AG10803 (cell line): ENCODE measurements around the gene MBOAT7.

Experiments used
- DNase-seq: peaks from one replicate; pipeline ENCODE4 v3.0.0; 2010; ENCODE audit warnings: low read depth
- H3K4me3 ChIP-seq: 2 replicates; pipeline ENCODE4 v1.5.1; 2011; ENCODE audit warnings: mild to moderate bottlenecking, low read length, control low read depth
- TF ChIP-seq, protein P1 (sequence below): conservative IDR thresholded peaks from 2 replicates; pipeline ENCODE4 v1.5.1; 2011; ENCODE audit warnings: mild to moderate bottlenecking, low read length, control low read depth, inconsistent platforms

The MBOAT7 gene

DNA sequence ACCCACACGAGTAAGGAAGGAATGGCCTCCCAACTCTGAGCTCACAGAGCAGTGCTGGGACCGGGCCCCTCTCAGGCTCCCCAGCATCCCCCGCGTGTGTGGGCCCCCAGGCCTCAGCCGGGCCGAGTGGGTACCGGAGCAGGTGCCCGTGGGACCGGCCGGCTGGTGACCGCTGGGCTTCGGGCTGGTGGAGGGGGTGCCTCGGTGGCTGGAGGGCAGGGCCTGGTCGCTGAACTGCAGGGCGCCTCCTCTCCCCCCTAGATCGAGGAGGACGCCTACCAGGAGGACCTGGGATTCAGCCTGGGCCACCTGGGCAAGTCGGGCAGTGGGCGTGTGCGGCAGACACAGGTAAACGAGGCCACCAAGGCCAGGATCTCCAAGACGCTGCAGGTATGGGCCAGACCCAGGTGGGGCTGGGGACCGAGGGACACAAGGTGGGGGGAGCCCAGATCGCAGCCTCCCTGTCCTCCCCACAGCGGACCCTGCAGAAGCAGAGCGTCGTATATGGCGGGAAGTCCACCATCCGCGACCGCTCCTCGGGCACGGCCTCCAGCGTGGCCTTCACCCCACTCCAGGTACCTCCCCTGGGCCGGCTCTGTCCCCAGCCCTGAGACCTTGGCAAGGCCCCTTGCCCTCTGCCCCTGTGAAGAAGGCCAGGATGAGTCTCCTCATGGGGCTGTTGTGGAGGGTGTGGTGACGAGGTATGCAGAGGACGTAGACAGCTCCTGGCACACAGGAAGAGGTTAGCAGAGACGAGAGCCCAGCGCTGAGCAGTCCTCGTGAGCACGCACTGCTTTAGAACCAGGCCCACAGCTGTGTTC lies 60.4 kb downstream of the MBOAT7 start:
- no peak for DNase-seq
- H3K4me3 ChIP-seq, result no peak overlapping the region
- TF ChIP-seq, protein P1, sequence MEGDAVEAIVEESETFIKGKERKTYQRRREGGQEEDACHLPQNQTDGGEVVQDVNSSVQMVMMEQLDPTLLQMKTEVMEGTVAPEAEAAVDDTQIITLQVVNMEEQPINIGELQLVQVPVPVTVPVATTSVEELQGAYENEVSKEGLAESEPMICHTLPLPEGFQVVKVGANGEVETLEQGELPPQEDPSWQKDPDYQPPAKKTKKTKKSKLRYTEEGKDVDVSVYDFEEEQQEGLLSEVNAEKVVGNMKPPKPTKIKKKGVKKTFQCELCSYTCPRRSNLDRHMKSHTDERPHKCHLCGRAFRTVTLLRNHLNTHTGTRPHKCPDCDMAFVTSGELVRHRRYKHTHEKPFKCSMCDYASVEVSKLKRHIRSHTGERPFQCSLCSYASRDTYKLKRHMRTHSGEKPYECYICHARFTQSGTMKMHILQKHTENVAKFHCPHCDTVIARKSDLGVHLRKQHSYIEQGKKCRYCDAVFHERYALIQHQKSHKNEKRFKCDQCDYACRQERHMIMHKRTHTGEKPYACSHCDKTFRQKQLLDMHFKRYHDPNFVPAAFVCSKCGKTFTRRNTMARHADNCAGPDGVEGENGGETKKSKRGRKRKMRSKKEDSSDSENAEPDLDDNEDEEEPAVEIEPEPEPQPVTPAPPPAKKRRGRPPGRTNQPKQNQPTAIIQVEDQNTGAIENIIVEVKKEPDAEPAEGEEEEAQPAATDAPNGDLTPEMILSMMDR, result no peak

DNA sequence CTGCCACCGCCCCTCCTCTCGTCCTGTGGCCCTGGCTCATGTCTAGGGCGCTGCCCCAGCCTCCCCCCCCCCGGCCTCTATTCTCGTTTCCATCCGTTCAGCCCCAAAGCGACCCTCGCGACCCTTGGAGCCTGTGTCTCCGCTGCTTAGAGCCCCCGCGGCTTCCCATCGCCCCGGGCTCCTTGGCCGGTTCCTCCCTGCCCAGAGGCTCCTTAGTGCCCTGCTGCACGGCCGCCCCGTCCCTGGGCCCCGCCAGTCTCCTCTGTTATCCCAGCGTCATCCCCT lies 61.0 kb downstream of the MBOAT7 start:
- no peak overlapping the region for H3K4me3 ChIP-seq
- TF ChIP-seq, protein P1, result no peak
- DNase-seq, result no peak

GRCh38 chr19:54127688-54128440 lies 61.5 kb downstream of the MBOAT7 start:
- TF ChIP-seq, protein P1, result no peak
- H3K4me3 ChIP-seq, result no peak overlapping the region
- no peak for DNase-seq

- TF ChIP-seq, protein P1, result no peak
- no peak for DNase-seq
- H3K4me3 ChIP-seq, result no peak overlapping the region
Measured at GRCh38 chr19:54125713-54126112, 63.7 kb downstream of the MBOAT7 start.

GRCh38 chr19:54124393-54124792 lies 65.0 kb downstream of the MBOAT7 start:
- no peak overlapping the region for H3K4me3 ChIP-seq
- DNase-seq, result no peak
- TF ChIP-seq, protein P1, result no peak

GRCh38 chr19:54123682-54124081 lies 65.7 kb downstream of the MBOAT7 start:
- TF ChIP-seq, protein P1, result no peak
- no peak for DNase-seq
- no peak overlapping the region for H3K4me3 ChIP-seq
